ENCODE results near the gene HSFX1. TPM values are rescaled to one million over a fixed set of nuclear protein-coding genes. Genes with fewer than 3 reads are reported as not detected.
"Not testable (repeated sequence)": the region's sequence is repeated elsewhere in the genome, so short reads cannot be mapped to it uniquely, and the experiment has no call there.

Gene HSFX1, protein sequence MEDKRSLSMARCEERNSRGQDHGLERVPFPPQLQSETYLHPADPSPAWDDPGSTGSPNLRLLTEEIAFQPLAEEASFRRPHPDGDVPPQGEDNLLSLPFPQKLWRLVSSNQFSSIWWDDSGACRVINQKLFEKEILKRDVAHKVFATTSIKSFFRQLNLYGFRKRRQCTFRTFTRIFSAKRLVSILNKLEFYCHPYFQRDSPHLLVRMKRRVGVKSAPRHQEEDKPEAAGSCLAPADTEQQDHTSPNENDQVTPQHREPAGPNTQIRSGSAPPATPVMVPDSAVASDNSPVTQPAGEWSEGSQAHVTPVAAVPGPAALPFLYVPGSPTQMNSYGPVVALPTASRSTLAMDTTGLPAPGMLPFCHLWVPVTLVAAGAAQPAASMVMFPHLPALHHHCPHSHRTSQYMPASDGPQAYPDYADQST
- 0.26 and 0.86 TPM in 2 replicates for total RNA-seq (2014; rRNA removed; shearing (Covaris generic))

DNA sequence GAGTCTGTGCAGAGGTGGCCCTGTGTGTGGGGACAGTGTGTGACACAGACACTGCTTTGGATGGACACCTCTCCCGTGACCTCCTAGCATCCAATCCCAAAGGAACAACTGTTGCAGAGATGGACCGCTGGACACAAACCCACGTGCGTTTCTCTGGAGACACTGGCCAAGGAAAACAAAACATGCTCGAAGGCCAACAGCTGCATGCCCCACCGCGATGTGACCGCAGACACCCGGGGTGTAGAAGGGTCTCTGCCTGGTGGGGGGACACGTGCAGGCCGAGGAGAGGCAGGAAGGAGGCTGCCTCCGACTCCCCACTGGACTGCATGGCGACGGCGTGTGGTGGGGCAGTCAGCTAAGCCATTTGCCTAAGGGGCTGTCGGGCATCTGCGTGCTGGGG, at the start of gene HSFX1:
HSFX1 (plus strand) TSS at position 301 of the 400 bp plus-strand sequence. CDS start 614 bp downstream, outside the sequence.
- not testable (repeated sequence) for DNase-seq (ENCODE audit: low spot score)

DNA sequence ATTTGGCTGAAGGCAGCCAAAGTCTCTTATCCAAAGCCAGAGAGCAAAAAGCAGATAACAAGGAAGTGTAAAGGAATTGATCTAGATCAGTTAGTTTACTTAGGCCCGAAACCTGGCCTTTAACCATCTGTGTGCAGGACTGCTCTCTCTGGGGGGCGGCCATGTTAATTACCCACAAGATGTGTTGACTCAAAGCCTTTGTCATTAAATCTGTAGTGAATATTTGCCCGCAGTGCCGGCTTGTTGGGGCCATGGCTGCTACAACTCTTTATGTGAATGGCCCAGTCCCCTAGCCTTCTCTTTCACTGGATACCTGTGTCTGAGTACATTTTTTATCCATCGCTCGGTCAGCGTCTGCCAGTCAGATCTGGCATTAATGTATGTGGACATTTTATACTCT, 46.6 kb upstream of the HSFX1 start:
- not testable (repeated sequence) for DNase-seq (ENCODE audit: low spot score)

GRCh38 chrX:149742269-149742668, 31.6 kb upstream of the HSFX1 start:
- not testable (repeated sequence) for DNase-seq (ENCODE audit: low spot score)

GRCh38 chrX:149746390-149747007, 27.4 kb upstream of the HSFX1 start:
- DNase-seq (ENCODE audit: low spot score) = not testable (repeated sequence)

DNA sequence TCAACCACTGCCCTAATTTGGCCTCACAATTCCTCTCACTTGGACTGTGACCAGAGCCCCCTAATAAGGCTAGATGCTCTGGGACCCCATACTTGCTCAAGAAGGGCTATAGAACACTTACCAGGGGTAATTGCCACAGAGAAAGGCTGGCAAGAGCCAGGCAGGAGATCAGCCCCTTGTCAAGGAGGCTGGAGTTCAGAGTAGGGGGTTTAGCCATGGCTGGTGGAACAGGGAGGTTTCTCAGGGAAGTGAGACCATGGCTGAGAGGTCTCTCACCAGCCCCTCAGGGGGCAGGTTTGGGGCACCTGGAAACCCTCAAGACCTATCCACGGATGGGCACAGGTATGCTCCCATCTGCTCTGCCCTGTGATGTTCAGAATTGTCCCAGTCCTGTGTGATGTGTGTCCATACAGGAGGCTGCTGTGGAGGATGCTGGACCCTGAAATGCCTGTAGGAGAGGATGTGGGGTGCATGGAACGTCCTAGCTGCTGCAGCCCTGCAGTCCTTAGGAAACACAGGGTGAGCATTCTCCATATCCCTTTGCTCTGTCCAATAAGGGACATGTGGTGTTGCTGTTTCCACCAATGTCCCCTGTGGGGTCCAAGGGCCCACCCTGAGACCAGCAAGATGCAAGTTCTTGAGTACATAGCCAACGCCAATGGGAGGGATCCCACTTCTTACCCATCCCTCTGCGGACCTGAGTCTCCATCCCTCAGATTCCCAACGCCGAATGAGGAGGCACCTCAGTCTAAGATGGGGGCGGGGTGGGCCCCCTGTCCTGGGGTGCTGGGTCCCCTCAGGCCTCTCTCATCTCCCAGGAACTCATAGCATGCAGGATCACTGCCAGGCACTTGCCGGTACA, 16.4 kb upstream of the HSFX1 start:
- no peak for DNase-seq (ENCODE audit: low spot score)

DNA sequence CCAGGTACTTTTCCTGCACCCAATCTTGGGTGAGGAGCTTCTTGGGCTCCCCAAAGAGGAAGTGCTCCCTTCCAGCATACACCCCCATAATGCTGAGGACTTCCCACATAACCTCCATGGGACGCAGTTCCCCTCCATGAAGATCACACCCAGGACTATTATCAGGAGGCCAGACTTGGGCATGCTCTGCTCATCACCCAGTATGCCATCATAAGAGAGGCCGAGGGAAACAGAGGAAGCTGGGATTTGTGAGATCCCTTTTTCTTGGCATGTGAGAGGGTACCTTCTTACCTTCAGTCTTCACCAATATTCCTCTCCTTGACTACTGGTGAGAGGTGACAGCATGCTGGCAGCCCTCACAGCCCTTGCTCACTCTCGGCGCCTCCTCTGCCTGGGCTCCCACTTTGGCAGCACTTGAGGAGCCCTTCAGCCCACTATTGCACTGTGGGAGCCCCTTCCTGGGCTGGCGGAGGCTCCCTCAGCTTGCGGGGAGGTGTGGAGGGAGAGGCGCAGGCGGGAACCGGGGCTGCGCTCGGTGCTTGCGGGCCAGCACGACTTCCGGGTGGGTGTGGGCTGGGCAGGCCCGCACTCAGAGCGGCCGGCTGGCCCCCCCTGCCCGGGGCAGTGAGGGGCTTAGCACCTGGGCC, 15.7 kb upstream of the HSFX1 start:
- no peak for DNase-seq (ENCODE audit: low spot score)

GRCh38 chrX:149758715-149759078, 15.2 kb upstream of the HSFX1 start:
- not testable (repeated sequence) for DNase-seq (ENCODE audit: low spot score)

DNA sequence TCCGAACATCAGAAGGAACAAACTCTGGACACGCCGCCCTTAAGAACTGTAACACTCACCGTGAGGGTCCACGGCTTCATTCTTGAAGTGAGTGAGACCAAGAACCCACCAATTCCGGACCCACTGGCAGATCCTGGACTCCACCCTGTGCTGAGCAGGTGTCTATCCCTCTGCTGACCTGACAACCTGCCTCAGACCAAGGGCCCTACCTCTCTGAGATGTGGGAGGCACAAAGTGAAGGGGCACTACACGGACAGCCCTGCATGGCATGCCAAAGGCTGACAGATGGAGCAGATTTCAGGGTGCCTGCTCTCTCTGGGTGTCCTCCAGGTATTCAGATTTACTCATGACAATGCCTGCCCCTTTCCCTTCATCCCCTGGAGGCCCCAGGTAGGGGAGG, 14.0 kb upstream of the HSFX1 start:
- no peak for DNase-seq (ENCODE audit: low spot score)

DNA sequence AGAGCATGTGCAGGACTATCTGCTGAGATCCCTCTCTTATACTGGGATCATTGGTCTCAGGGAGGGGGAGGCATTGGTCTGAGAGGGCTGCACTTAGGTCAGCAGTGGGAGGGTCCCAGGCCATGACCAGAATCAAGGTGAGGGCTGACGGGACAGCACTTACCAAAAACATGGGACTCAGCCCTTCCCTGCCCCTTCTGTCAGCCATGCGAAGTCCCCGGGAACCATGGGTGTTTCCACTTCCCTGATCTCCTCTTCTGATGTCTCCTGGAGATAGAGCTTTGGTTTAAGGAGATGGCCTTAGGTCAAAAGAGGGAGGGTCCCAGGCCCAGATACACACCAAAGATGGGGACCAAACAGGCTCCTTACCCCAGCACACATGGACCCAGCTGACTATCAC, 12.9 kb upstream of the HSFX1 start:
- DNase-seq (ENCODE audit: low spot score) = no peak

DNA sequence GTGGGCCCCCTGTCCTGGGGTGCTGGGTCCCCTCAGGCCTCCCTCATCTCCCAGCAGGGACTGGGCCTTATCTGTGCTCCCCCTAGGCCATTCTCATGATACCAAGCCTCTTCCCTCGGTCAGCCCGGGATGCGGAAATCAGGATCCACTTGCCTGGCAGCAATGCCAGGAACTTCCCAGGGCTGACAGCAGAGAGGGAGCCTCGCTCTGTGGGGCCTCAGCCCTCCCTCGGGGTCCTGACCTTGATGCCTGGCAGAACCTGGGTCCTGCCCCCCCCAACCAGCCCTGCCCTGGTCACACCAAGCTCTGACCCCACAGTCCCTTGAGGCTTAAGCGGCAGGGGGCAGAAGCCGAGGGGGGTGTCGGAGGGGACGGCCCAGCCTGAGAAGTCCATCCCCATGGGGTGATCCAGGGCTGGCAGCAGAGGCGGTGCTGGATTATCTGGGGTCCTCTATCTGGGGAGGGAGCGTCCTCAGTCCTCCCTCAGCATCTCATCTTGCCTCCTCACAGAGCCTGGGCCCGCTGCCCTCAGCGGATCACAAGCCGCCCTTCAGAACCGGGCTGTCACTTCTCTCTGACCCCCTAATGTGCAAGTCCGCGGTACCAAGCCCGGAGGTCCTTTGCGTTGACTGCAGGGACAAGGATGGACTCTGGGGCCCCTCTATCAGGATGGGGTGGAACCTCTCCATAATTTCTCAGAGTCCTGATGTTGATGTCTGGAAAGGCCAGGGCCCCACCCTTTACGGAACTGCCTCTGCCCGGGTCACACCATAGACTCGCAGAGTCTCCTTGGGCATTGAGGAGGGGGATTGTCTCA, 11.8 kb upstream of the HSFX1 start:
- DNase-seq (ENCODE audit: low spot score) = not testable (repeated sequence)

- DNase-seq (ENCODE audit: low spot score) = no peak
Observed at GRCh38 chrX:149762696-149763614, 10.9 kb upstream of the HSFX1 start.

- DNase-seq (ENCODE audit: low spot score) = not testable (repeated sequence)
Observed at GRCh38 chrX:149770344-149770743, 3.5 kb upstream of the HSFX1 start.

DNA sequence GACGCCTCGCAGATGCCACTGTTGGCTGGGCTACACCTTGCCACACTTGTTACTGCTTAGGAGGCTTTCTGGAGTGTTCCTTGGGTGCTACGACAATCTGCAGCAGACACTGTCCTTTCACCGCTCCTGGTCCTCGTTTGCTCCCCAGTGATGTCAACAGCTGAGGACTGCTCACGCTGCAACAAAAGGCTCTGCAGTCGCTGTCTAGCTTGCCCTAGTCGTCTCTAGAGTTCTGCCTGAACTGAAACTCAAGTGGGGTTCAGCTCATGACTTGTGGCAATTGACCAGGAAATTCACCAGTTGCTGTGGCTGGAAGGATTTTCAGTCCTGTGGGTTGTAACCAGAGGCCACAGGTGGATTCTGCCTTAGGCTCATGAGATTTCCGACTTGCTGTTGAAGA, 842 bp upstream of the HSFX1 start:
- DNase-seq (ENCODE audit: low spot score) = not testable (repeated sequence)

DNA sequence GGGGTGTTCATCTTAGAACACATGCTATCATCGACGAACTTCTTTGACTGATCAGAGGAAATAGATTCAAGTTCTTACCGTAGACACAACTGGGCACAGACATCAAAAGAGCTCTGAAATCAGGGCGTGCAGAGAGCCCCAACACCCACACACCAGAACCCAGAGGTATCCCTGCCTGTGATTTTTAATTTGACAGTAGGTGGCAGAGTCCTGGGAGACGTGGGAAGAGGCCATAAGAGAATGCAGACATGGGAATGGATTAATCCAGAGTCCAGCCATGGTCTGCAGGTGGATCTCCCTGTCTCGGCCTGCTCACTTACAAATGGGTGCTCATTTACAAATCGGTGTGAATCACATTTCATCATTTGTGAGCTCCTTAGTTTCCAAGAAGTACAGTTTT, 4.1 kb downstream of the HSFX1 start:
- DNase-seq (ENCODE audit: low spot score) = not testable (repeated sequence)

DNA sequence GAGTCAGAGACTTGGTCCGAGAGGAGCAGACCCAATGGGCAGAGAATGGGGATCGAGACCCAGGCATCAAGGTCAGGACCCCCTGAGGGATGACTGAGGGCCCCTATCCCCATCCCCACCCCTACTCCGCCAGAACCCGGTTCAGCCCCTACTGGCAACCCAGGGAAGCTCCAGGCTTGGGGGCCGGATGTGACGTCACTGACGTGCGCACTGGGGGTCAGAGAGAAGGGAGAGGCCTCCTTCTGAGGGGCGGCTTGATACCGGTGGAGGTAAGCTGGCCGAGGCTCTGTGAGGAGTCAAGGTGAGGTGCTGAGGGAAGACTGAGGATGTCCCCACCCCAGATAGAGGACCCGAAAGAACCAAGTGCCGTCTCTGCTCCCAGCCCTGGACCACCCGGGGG, 7.9 kb downstream of the HSFX1 start, which contains the start of gene MAGEA9:
MAGEA9 (plus strand) TSS at position 204 of the 400 bp plus-strand sequence. CDS start 4,281 bp downstream, outside the sequence.
- not testable (repeated sequence) for DNase-seq (ENCODE audit: low spot score)

- DNase-seq (ENCODE audit: low spot score) = not testable (repeated sequence)
Observed at GRCh38 chrX:149795531-149795930, 21.7 kb downstream of the HSFX1 start.

GRCh38 chrX:149799095-149799714, 25.3 kb downstream of the HSFX1 start:
- no peak for DNase-seq (ENCODE audit: low spot score)

DNA sequence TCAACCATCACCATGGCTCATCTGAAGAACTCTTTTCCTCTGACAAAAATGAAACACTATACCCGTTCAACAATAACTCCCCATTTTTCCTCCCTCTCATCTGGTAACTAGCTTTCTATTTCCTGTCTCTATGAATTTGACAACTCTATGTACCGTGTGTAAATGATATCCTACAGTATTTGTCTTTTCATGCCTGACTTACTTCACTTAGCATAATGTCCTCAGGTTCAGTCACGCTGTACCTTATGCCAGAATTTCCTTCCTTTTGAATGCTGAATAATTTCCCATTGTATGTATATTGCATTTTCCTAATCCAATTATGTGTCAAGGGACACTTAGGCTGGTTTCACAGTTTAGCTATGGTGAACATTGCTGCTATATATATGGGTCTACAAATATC, 26.1 kb downstream of the HSFX1 start:
- no peak for DNase-seq (ENCODE audit: low spot score)

All from HT-29 (cell line).